Smooth muscle cell (in vitro differentiated cells): Measurements from ENCODE around the gene MAGEB5. TPM values are rescaled to one million over a fixed set of nuclear protein-coding genes. Genes with fewer than 3 reads are reported as not detected.
"Not testable (repeated sequence)": the region's sequence is repeated elsewhere in the genome, so short reads cannot be mapped to it uniquely, and the experiment has no call there.

ENCODE experiments used
- DNase-seq: peaks from one replicate; lab custom pipeline; 2025; ENCODE audit not compliant: unreplicated experiment; lab: John Stamatoyannopoulos, UW
- H2AFZ ChIP-seq: fragments of 200-600 bp; sonication (generic); 2 replicates; pipeline ENCODE4 v1.6.0; 2016; ENCODE audit warnings: antibody characterized with exemption, low read depth, mild to moderate bottlenecking
- H3F3A ChIP-seq: fragments of 200-600 bp; sonication (generic); 2 replicates; pipeline ENCODE4 v1.6.0; 2017; ENCODE audit warnings: antibody characterized with exemption, low read depth
- H3K27ac ChIP-seq: fragments of 200-600 bp; sonication (generic); 2 replicates; pipeline ENCODE4 v1.5.1; 2016; ENCODE audit warnings: low read depth, mild to moderate bottlenecking
- H3K27me3 ChIP-seq: fragments of 200-600 bp; sonication (generic); 2 replicates; pipeline ENCODE4 v1.6.1; 2016; ENCODE audit warnings: low read depth, mild to moderate bottlenecking
- H3K36me3 ChIP-seq: fragments of 200-600 bp; sonication (generic); 2 replicates; pipeline ENCODE4 v1.5.1; 2016; ENCODE audit warnings: low read depth
- H3K4me1 ChIP-seq: fragments of 200-600 bp; sonication (generic); 2 replicates; pipeline ENCODE4 v1.5.1; 2016; ENCODE audit warnings: low read depth
- H3K4me2 ChIP-seq: fragments of 200-600 bp; sonication (generic); 2 replicates; pipeline ENCODE4 v1.6.0; 2016; ENCODE audit warnings: mild to moderate bottlenecking
- H3K4me3 ChIP-seq: fragments of 200-600 bp; sonication (generic); 2 replicates; pipeline ENCODE4 v1.5.1; 2016; ENCODE audit warnings: mild to moderate bottlenecking
- H3K79me2 ChIP-seq: fragments of 200-600 bp; sonication (generic); 2 replicates; pipeline ENCODE4 v1.6.0; 2016; ENCODE audit warnings: low read depth, mild to moderate bottlenecking
- H3K9ac ChIP-seq: fragments of 200-600 bp; sonication (generic); 2 replicates; pipeline ENCODE4 v1.6.0; 2016; ENCODE audit warnings: low read depth
- H3K9me3 ChIP-seq: fragments of 200-600 bp; sonication (generic); replicated peaks from 2 replicates; pipeline ENCODE4 v1.5.1; 2016; ENCODE audit warnings: low read depth
- H4K20me1 ChIP-seq: fragments of 200-600 bp; sonication (generic); 2 replicates; pipeline ENCODE4 v1.6.0; 2016; ENCODE audit warnings: low read depth
- WGBS: methylation state at CpG from one replicate; pipeline ENCODE4 v1.1.7; 2016; ENCODE audit warnings: low lambda C conversion rate; 5-methylcytosine and 5-hydroxymethylcytosine counted together
- polyA plus RNA-seq: library from polyadenylated mRNA; unstranded; fragments of >200 nt; fragmentation: Nextera tagmentation; extraction: Ambion mirVana; gene quantifications from 2 replicates; pipeline ENCODE4 v1.2.1, GENCODE V29; 2016
- total RNA-seq: library from RNA; depleted of rRNA; stranded (reverse); fragments of >200 nt; gene quantifications from 2 replicates; pipeline ENCODE4 v1.2.3, GENCODE V29; 2014
- TF ChIP-seq, protein P1 (sequence below): fragments of 200-600 bp; sonication (generic); IDR thresholded peaks from 2 replicates; pipeline ENCODE4 v1.5.1; 2017; ENCODE audit warnings: borderline replicate concordance, mild to moderate bottlenecking, antibody characterized with exemption; ENCODE audit not compliant: insufficient read depth, poor library complexity, severe bottlenecking

MAGEB5 gene, protein sequence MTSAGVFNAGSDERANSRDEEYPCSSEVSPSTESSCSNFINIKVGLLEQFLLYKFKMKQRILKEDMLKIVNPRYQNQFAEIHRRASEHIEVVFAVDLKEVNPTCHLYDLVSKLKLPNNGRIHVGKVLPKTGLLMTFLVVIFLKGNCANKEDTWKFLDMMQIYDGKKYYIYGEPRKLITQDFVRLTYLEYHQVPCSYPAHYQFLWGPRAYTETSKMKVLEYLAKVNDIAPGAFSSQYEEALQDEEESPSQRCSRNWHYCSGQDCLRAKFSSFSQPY
- total RNA-seq, result not detected in 2 replicates
- not detected in 2 replicates for polyA plus RNA-seq

DNA sequence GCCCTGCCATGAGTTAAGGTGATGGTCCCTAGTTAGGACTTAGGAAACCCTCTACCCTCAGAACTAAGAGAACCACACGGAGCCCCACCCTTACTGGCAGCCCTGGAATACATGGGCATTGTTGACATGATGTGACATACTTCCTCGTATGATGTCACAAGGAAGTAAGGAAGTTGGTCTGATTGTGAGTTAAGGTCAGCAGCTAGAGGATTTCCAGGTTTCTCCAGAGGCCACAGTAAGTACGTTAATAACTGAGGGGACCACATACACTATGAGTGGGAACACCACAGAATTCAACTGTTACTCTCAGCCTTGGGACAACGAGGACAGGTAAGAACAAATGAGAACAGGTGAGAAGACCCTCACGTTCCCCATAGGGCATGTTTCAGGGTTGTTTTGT lies at the start of gene MAGEB5:
TSS of gene MAGEB5 (plus strand) at position 301 of the 400 bp plus-strand sequence. CDS start 1,133 bp downstream, outside the sequence.
- Histone ChIP-seq H3K36me3 (no peaks in the 10 kb centered on the region), H3K27ac (no peak within 1 kb of the TSS), H3K27me3 (no peaks in the 10 kb centered on the region), H3K79me2 (no peaks in the 10 kb centered on the region), H4K20me1 (no peaks in the 10 kb centered on the region), H3K4me1 (no peaks in the 10 kb centered on the region), H3K9ac (no peak within 1 kb of the TSS), H3K4me3 (no peak within 1 kb of the TSS), H3K9me3 (no peaks in the 10 kb centered on the region), H2AFZ (no peak within 1 kb of the TSS), H3F3A (no peaks in the 10 kb centered on the region), H3K4me2 (no peak within 1 kb of the TSS)
- WGBS, result 69% methylated on average over 5 of the region's 5 CpGs
- TF ChIP-seq, protein P1, sequence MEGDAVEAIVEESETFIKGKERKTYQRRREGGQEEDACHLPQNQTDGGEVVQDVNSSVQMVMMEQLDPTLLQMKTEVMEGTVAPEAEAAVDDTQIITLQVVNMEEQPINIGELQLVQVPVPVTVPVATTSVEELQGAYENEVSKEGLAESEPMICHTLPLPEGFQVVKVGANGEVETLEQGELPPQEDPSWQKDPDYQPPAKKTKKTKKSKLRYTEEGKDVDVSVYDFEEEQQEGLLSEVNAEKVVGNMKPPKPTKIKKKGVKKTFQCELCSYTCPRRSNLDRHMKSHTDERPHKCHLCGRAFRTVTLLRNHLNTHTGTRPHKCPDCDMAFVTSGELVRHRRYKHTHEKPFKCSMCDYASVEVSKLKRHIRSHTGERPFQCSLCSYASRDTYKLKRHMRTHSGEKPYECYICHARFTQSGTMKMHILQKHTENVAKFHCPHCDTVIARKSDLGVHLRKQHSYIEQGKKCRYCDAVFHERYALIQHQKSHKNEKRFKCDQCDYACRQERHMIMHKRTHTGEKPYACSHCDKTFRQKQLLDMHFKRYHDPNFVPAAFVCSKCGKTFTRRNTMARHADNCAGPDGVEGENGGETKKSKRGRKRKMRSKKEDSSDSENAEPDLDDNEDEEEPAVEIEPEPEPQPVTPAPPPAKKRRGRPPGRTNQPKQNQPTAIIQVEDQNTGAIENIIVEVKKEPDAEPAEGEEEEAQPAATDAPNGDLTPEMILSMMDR, result no peak
- DNase-seq, result no peak

GRCh38 chrX:26192204-26192603 lies 23.8 kb upstream of the MAGEB5 start, which contains the start of gene MAGEB6:
Gene MAGEB6, plus strand, starts transcription at chrX:26192440. Its CDS starts 1,407 bp downstream, at chrX:26193847.
- H3K9ac ChIP-seq, result no peak within 1 kb of the TSS
- H3K4me3 ChIP-seq, result no peak within 1 kb of the TSS
- no peak for DNase-seq
- H3K4me2 ChIP-seq, result no peak within 1 kb of the TSS
- 85% methylated on average over 17 of the region's 17 CpGs for WGBS
- no peaks in the 10 kb centered on the region for H3K36me3 ChIP-seq
- no peaks in the 10 kb centered on the region for H3K4me1 ChIP-seq
- no peaks in the 10 kb centered on the region for H3K9me3 ChIP-seq
- TF ChIP-seq, protein P1, result no peak
- no peaks in the 10 kb centered on the region for H4K20me1 ChIP-seq
- no peak within 1 kb of the TSS for H2AFZ ChIP-seq
- H3K27me3 ChIP-seq, result no peaks in the 10 kb centered on the region
- H3F3A ChIP-seq, result no peaks in the 10 kb centered on the region
- H3K79me2 ChIP-seq, result no peaks in the 10 kb centered on the region
- H3K27ac ChIP-seq, result no peak within 1 kb of the TSS

GRCh38 chrX:26203561-26203960 lies 12.4 kb upstream of the MAGEB5 start:
- no peaks in the 10 kb centered on the region for H3K27me3 ChIP-seq
- no peak overlapping the region for H3K9ac ChIP-seq
- no peak overlapping the region for H3K27ac ChIP-seq
- H4K20me1 ChIP-seq, result no peaks in the 10 kb centered on the region
- H2AFZ ChIP-seq, result no peak overlapping the region
- DNase-seq, result no peak
- H3K36me3 ChIP-seq, result no peaks in the 10 kb centered on the region
- no peaks in the 10 kb centered on the region for H3F3A ChIP-seq
- TF ChIP-seq, protein P1, result no peak
- no peaks in the 10 kb centered on the region for H3K79me2 ChIP-seq
- H3K9me3 ChIP-seq, result no peaks in the 10 kb centered on the region
- H3K4me2 ChIP-seq, result no peak overlapping the region
- no peaks in the 10 kb centered on the region for H3K4me1 ChIP-seq
- H3K4me3 ChIP-seq, result no peak overlapping the region

DNA sequence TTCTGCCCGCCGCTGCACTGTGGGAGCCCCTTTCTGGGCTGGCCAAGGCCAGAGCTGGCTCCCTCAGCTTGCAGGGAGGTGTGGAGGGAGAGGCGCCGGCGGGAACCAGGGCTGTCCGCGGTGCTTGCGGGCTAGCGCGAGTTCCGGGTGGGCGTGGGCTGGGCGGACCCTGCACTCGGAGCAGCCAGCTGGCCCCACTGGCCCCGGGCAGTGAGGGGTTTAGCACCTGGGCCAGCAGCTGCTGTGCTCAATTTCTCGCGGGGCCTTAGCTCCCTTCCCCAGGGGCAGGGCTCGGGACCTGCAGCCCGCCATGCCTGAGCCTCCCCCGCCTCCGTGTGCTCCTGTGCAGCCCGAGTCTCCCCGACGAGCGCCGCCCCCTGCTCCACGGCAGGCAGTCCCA lies 11.3 kb upstream of the MAGEB5 start:
- not testable (repeated sequence) for H3F3A ChIP-seq, H3K79me2 ChIP-seq, DNase-seq, H4K20me1 ChIP-seq, H3K4me3 ChIP-seq, H3K4me2 ChIP-seq, H3K9me3 ChIP-seq, H3K9ac ChIP-seq, H2AFZ ChIP-seq, H3K27me3 ChIP-seq, H3K27ac ChIP-seq, H3K4me1 ChIP-seq, H3K36me3 ChIP-seq
- WGBS, result 94% methylated on average over 27 of the region's 27 CpGs
